ENCODE results near the gene SENP8.

The SENP8 gene

GRCh38 chr15:72184165-72184811 is 66.1 kb downstream of the SENP8 start:
- TF ChIP-seq MAX (IDR thresholded peaks at IDR 0.05) (peak; percentile 80), NFIC (IDR thresholded peaks at IDR 0.05) (peak; percentile 60), TEAD4 (IDR thresholded peaks at IDR 0.05) (peak; percentile 50), RAD21 (IDR thresholded peaks at IDR 0.05; ENCODE audit: low read depth) (no peak; the same call in 1 of the 2 replicates), YY1 (IDR thresholded peaks at IDR 0.05; ENCODE audit: low read depth) (0 out of 2 replicates have a peak, but pooled peaks have one; percentile 11), USF1 (IDR thresholded peaks at IDR 0.05) (no peak), REST (IDR thresholded peaks at IDR 0.05; ENCODE audit: low read depth) (no peak), TAF1 (IDR thresholded peaks at IDR 0.05; ENCODE audit: low read depth) (no peak), FOXM1 (IDR thresholded peaks at IDR 0.05; ENCODE audit: borderline replicate concordance, low read depth) (no peak), ZBTB7A (IDR thresholded peaks at IDR 0.05; ENCODE audit: low read depth) (peak; percentile 90), CEBPB (IDR thresholded peaks at IDR 0.05) (no peak), CREB1 (IDR thresholded peaks at IDR 0.05; ENCODE audit: low read depth) (no peak), EP300 (IDR thresholded peaks at IDR 0.05; ENCODE audit: borderline replicate concordance) (no peak), TCF12 (IDR thresholded peaks at IDR 0.05; ENCODE audit: low read depth) (peak; percentile 67), EGR1 (IDR thresholded peaks at IDR 0.05) (no peak)

- no peak for TF ChIP-seq CREB1 (IDR thresholded peaks at IDR 0.05; ENCODE audit: low read depth)
- TF ChIP-seq TCF12 (IDR thresholded peaks at IDR 0.05; ENCODE audit: low read depth), result no peak
- TF ChIP-seq TEAD4 (IDR thresholded peaks at IDR 0.05), result no peak
- no peak for TF ChIP-seq CEBPB (IDR thresholded peaks at IDR 0.05)
- TF ChIP-seq YY1 (IDR thresholded peaks at IDR 0.05; ENCODE audit: low read depth), result no peak
- TF ChIP-seq USF1 (IDR thresholded peaks at IDR 0.05), result no peak
- TF ChIP-seq EP300 (IDR thresholded peaks at IDR 0.05; ENCODE audit: borderline replicate concordance), result no peak
- TF ChIP-seq TAF1 (IDR thresholded peaks at IDR 0.05; ENCODE audit: low read depth), result no peak
- no peak for TF ChIP-seq REST (IDR thresholded peaks at IDR 0.05; ENCODE audit: low read depth)
- TF ChIP-seq EGR1 (IDR thresholded peaks at IDR 0.05), result no peak
- TF ChIP-seq ZBTB7A (IDR thresholded peaks at IDR 0.05; ENCODE audit: low read depth), result no peak
- TF ChIP-seq NFIC (IDR thresholded peaks at IDR 0.05), result no peak
- no peak for TF ChIP-seq MAX (IDR thresholded peaks at IDR 0.05)
- no peak for TF ChIP-seq RAD21 (IDR thresholded peaks at IDR 0.05; ENCODE audit: low read depth)
- no peak for TF ChIP-seq FOXM1 (IDR thresholded peaks at IDR 0.05; ENCODE audit: borderline replicate concordance, low read depth)
Observed at GRCh38 chr15:72189250-72189902, 71.2 kb downstream of the SENP8 start.

GRCh38 chr15:72192416-72192815 is 74.2 kb downstream of the SENP8 start:
- TF ChIP-seq TAF1 (IDR thresholded peaks at IDR 0.05; ENCODE audit: low read depth), result no peak
- peak; percentile 44 for TF ChIP-seq NFIC (IDR thresholded peaks at IDR 0.05)
- TF ChIP-seq TEAD4 (IDR thresholded peaks at IDR 0.05), result 0 out of 2 replicates have a peak, but pooled peaks have one; percentile 31

All from Ishikawa (cell line).